ENCODE results near the gene ECHS1. TPM values are rescaled to one million over a fixed set of nuclear protein-coding genes. Genes with fewer than 3 reads are reported as not detected.

Gene ECHS1
- total and polyA plus RNA-seq, 2 of the 8 experiments (the other 6 are each of a cell fraction or from before 2014, with no cell fraction given): 41.7 to 101 TPM

- TF ChIP-seq CHD2 (IDR thresholded peaks at IDR 0.05; ENCODE audit: low read length) (peak; percentile 99), PHF8 (conservative IDR thresholded peaks at IDR 0.05; ENCODE audit: low read depth, low read length) (peak; percentile 86), JUND (IDR thresholded peaks at IDR 0.05; ENCODE audit: low read length) (no peak), SIN3A (conservative IDR thresholded peaks at IDR 0.05 in 1 of 2, IDR thresholded peaks at IDR 0.05 in 1 of 2; ENCODE audit: low read depth in 1 of 2, low read length in 2 of 2) (peak in 1 of 2 experiments; percentile 44; a peak in 1 of 4 replicates), TBP (IDR thresholded peaks at IDR 0.05; ENCODE audit: low read depth, low read length) (peak; percentile 60), SP4 (IDR thresholded peaks at IDR 0.05; ENCODE audit: low read length) (no peak), BRCA1 (IDR thresholded peaks at IDR 0.05; ENCODE audit: low read depth, low read length) (peak; percentile 96), ATF3 (IDR thresholded peaks at IDR 0.05; ENCODE audit: insufficient read depth, low read depth, low read length) (no peak), POLR2AphosphoS5 (IDR thresholded peaks at IDR 0.05; ENCODE audit: low read depth, low read length) (peak; percentile 64)
Measured at GRCh38 chr10:133373174-133374090, at the start of gene ECHS1 (continued).
